ENCODE measurements around the gene EPHB1.

EPHB1 gene

DNA sequence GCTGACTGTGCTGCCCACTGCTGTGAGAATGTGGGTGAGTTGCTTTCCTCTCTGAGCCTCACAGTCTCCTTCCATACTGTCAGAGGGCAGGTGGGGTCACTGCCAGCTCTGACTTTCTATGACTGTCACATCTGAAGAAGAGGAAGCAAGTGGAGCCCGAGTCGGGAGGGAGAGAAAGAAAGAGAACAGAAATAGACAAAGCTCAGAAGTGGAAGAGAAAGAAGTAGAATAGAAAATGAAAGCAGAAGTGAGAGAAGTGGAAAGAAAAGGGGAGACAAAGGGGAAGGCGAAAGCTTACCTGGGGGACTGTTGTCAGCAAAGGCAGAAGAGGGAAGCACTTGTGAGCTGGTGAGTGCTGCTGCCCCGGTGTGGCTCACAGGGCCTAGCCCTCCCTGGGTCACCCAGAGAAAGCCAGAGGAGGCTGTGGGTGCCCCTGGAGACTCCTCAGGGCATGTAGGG lies 57.9 kb downstream of the EPHB1 start:
- DNase-seq: no peak

DNA sequence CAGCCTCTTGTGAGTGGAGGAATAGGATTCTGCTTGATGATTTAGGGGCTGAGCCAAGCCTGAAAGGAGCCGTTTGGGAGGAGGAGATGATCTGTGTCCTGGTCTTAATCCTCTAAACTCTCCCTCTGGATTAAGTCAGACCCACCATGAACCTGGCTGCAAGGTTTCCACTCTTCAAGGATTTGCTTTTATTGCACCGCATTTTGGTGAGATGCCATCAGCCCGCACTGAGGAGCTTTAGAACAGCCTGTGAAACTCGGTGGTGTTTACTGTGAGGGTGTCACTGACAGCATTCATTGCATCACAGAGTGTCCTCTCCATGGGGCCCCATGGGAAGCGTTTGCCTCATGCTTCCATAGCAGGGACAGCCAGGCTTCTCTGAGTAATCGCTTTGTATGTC lies 59.2 kb downstream of the EPHB1 start:
- DNase-seq: no peak

DNA sequence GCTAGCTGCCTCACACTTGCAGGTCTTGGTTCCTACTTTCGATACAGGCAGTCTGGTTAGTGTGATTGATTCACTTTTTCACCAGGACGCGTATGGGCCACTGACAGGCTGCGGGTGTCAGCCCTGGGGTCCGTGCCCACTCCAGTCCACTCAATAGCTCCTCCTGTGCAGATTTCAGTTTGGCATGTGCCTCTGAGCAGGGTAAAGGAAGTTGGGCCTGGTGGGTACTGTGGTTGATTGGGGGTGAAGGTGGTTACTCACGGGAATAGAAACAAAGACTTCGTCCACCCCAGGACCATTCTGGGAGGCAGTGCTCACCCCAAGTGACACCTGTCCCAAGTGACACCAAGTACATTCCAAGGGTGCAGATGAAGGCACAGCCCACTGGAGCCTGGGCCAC lies 62.3 kb downstream of the EPHB1 start:
- no peak for DNase-seq

DNA sequence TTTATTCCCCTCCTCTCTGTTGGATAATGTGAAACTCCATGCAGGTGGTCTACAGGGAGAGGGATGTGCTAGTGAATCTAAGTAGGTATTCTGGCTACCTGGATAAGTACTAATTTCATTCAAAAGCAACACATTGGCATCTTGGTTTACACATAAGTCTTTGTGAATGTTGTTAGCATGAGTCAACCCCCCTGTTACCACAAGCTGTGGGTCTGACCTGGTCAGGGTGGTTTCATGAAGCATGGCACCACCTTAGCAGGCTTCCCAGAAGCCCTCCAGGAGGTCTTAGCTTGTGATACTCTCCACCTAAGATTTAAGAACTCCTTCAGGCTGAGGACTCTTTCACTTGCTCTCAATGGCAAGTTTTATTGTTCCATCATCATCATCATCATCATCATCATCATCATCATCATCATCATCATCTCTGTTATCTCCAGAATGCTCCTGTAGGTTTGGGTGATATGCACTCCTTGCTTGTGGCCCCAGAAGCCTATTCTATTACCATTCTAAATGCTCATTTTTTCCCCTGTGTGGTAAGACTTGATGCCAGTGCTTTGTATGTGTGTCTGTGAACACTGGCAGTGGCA lies 62.8 kb downstream of the EPHB1 start:
- no peak for DNase-seq

DNA sequence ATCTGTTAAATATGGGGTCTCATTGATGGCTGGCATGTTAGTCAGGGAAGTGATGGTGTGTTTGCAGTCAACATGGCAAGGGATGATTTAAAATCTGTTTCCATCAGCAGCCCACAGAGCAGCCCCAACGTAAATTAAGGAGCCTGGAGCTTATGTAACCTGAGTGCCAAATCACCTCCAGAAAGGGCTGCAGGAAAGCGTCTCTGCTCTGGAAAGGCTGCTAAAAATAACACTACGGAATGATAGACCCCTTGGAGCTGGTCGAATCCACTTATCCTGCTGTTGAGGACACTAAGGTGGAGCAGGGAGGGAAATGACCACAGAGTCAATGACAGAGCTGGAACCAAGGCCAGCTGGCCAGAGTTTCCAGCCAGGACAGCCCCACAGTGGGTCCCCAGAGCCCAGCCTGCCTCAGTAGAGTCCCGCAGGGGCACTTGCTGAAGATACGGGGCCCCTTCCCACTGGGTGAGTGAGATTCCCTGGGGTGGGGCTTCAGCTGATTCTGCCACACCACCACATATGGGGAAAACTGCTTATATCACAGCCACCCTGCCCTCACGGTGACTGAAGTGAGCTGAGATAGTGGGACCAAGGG lies 63.5 kb downstream of the EPHB1 start:
- no peak for DNase-seq

DNA sequence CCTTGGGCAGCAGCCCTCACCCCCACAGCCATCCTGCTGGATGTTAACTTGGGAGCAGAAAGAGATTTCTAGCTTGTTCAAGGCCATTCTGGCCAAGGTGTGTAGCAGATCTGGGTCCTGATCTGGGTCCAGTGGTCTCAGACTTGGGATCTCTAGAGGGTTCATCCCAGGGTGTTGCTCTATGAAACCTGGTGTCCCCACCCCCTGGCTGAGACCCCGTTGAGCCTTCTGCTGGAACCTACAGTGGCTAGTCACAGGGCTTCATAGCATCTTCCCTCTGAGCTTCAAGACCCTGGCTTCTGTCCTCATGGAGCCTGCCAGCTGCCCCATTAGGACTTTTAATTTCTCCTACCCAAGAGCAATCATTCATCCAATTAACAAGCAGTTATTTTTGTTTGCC lies 64.3 kb downstream of the EPHB1 start:
- DNase-seq: no peak

DNA sequence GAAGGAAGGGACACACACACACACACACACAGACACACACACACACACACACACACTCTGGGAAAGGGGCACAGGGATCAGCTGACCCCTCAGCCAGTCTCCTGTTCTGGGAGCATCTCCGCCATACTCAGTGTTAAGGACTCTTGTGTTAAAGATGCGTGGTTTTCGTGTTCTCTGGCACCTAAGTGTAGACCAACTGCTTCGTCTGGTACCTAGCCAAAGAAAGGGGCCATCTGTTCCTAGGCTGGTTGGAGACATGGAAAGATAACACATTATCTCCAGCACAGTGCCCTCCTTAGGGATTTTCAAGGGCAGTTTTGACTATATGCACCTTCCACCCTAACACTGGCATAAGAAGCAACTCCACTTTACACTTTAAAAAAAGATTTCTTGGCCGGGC lies 65.1 kb downstream of the EPHB1 start:
- peak; percentile 59 for DNase-seq

DNA sequence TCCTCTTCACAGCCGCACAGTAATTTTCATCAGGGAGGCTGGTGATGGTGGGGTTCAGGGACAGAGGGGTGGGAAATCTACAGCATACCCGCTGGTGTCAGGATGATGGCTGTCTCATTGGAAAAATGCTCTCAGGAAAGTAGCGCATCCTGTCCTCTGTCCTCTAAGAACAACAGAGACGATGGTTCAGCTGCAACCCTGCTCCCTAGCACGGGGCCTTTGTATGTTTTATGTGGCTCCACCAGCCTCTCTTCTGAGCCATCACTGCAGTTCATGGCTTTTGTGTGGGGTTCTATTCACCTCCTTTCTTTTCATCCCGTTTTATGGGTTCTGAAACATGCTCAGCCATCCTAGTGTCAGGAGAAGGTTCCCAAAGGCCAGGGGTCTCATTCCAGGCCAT lies 68.9 kb downstream of the EPHB1 start:
- DNase-seq: no peak

DNA sequence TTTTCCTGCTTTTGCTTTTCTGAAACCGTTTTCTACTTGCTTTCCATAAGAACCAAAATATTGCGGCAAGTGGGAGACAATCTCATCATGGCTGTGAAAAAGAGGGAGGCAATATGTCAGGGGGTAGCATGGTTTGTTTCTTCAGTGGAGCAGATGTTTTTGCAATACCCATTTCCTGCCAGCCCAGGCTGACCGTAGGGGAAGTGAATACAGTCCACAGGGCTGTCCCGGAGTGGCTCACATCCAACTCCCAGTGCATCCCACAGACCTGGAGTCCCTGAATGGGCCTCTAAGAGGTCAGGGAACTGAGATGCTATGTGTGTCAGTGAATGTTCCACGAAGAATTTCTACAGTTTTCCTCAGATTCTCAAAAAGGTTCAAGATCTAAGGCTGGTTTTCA lies 69.6 kb downstream of the EPHB1 start:
- no peak for DNase-seq

DNA sequence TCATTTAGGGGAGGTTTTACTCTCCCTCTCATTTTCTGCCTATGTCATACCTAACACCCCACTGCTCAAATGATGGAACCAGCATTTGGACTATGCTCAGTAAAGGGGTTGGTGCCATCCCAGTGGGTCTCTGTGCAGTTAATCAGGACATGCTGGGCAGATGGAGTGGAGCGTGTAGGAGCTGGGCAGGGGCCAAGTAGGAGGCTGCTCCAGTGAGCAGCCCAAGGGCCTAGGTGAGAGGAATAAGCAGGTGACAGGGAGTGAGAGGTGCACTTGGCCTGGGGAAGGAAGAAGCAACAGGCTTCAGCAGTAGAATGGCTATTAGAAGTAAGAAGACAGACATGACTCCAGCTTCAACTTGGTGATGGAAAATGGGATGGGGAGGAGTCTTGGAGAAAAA lies 72.2 kb downstream of the EPHB1 start:
- no peak for DNase-seq

DNA sequence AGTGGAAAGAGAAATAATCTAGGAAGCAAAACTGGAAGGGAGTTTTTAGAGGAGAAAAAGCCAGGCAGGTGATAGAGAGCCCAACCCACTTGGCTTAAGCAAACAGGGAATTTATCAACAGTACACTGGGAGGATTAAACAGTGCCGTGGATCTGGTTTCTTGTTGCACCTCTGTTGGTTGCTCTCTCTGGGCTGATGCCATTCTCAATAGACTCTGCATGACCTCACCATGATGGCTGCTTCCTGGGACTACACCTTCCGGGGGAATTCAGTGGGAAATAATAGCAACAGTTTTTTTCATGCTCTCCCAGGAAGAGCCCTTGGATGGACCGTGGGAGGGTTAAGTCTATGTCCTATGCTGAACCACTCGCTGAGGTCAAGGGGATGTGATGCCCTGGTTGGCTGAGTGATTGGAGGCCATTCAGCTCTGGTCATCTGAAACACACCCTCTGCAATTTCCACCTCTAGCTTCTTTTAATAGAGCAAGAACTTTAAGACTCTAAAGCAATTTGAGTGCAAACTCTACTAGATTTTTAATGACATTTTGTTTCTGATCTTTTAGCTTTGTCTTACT lies 74.2 kb downstream of the EPHB1 start:
- no peak for DNase-seq

DNA sequence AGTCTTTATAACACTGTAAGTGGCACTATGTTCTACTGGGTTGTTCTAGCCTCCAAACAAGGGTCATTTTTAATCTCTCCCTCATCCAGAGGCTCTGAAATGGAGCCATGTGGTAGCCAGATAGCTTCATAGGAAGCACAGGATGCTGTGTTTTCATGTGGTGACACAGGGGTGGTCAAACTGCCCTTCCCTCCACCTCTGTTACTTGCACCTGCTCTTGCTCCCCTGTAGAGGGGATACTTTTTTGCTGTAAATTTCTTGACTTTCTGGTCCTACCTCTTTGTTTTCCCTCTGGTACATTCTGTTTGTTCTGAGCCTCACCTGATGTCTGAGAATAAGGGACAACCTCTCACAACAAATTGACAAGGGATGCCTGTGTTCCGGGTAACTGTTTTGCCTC lies 76.8 kb downstream of the EPHB1 start:
- no peak for DNase-seq

DNA sequence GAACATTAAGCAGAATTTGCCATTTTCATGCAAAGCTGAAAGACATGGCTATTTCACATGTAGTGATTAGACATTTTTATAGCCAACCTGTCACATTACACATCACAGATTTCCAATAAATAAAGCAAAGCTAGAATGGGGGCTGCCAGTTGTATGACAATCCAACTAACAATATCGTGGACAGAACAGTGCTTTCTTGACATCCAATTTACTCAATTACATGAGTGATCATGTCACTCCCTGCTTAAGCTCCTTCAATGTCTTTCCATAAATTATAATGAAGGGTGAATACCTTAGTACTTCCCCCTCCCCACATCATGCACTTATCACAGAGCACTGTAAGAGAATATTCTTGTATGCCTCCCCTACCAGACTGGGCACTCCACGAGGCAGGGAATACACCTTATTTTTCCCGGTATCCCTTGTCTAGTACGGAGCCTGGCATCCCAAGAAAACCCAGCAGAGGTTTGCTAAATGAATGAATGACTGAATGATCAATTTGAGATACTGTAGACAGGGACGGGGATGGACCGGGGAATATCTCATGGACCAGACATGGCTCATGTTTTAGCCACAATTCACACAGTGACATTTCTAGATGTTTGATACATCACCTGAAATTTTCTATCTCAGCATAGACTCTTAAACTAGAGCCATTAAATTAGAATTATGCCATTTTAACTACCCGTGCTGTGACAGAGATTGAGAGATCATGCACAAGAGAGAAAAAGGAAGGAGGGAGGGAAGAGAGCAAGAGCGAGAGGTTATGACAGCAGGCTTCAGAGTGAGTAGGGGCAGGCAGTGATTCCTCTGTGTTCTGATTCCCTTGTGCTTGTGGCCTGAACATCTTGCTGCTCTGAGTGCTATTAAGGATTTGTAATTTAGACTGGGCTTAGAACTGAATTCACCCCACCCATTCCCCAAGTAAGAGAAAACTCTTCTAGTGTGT lies 77.7 kb downstream of the EPHB1 start:
- DNase-seq: no peak

DNA sequence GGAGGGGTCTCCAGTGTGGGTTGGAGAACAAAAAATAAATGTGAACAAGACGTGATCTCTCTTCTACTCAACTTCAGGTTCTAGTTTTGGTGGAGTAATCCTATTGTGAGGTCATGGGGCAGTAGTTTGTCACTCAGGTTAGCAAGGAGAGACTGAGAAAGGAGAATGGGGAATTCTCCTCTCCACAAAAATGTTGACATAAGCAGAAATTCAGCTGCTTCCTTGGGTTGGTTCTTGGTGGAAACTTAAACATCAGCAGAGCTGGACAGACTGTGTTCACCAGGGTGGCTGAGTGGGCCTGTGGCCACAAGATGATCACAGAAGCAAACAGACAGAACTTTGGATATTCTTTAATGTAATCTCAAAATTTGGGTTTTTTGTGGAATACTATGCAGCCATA lies 78.7 kb downstream of the EPHB1 start:
- no peak for DNase-seq

DNA sequence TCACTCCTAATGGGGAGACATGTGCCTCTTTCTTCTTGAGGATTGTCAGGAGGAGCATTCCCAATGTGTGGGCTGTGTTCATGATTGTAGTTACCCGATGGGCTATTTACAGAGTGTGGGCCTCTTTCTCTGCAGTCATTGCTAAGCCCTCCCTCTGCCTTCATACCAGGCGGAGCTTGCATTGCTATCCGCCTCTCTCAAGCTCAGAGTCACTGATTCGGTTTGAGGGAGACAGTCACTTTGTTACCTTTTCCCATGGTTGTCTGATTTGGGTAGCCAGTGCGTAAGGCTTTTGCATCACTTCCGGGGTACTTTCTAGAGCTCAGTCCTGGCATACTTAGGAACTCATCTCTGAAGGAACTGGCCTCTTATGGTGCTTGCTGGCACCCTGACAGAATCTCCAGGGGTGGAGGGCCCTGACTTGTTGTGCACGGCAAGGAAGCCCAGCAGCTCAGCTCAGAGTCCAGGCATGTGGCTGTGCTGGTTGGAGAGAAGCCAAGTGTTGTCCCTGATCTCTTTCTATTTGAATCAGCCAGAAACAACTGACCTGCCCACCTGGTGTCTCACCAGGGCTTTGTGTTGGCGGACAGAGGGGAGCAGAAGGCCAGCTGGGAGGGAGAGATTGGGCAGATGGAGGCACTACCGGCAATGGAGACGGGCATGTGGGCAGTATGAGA lies 79.8 kb downstream of the EPHB1 start:
- DNase-seq: peak; percentile 86

DNA sequence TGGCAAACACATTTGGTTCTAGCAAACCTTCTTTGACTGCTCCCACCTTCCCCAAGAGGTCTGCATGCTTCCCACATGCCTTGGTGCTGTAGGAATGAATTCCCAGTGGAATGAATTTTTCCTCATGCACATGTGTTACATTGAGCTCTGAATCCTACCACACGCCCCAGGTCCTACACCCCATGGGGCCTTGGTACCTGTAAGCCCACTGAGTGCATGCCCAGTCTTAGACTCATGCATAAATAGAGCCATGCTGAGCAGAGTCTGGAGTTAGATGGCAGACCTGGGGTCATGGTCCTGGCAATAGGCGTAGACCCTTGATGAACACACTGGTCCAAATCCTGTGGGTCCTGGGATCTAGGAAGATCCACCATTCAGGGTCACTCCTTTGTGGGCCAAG lies 81.8 kb downstream of the EPHB1 start:
- no peak for DNase-seq

DNA sequence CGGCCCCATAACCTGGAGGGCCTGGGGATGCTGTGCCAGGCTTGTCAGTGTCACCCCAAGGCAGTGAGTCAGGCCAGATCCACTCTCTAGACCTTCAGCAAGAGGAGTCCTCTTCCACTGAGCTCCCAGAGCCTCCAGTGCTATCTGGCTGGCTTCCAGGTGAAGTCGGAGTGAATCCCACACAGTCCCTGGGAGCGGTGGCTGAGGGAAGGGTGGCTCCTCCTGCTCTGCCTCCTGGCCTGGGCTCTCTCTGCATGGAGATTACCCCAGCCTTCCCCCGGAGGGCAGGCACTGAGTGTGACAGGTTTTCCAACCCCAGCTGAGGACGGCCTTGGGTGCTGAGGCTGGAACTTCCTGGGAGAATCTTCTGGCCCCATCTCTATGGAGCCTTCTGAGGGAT lies 82.7 kb downstream of the EPHB1 start:
- no peak for DNase-seq

DNA sequence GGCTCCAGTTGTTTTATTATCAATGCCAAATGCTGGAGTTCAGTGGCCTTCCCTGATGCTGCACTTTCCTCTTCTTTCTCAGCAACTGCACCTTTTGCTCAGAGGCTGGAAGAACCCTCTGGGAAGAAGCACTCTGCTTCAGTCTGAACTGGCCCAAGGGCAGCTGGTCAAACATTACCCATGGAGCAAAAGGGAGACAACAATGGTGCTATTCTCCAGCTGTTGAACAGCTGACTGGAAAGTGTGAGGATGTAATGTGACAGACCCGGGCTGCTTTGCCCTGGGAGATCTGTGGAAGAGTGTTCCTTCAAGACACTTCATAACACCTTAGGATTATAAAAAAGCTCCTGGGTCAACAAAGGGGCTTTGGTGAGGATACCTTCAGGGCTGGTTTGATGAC lies 84.9 kb downstream of the EPHB1 start:
- DNase-seq: no peak

DNA sequence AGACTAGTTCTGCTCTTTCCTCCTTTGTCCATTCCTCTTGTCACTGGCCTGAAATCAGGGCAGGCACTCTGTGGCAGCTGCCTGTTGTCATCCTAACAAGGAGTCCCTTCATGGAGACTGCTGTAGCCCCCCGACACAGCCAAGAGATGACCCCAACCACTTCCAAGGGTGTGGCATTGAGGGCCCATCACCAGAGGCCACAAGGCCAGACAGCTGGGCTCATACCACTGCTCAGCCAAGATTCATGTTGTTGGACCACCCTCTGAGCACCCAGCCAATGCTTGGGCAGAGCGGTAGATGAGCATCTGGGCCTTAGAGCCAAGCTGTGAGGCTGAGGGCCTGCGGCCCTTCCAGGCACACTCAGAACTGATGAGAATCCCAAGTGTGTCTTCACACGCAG lies 85.4 kb downstream of the EPHB1 start:
- no peak for DNase-seq

DNA sequence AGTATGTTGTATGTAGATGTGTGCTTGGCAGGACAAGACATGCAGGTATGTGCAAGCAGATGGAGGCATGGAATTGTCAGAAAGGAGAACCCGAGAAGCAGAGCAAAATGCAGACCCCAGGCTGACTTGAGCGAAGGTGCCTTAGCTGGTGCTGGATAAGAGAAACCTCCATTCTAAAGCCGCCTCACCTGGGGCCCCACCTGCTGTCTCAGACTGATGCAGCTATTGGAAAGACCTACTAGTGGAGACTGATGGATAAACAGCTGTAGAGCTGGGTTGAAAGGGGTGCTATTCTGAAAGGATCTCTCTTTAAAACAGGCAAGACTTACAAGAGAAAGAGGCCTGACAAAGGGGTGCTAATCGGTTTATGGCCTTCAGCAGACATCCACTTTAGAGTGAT lies 86.2 kb downstream of the EPHB1 start:
- DNase-seq: no peak

DNA sequence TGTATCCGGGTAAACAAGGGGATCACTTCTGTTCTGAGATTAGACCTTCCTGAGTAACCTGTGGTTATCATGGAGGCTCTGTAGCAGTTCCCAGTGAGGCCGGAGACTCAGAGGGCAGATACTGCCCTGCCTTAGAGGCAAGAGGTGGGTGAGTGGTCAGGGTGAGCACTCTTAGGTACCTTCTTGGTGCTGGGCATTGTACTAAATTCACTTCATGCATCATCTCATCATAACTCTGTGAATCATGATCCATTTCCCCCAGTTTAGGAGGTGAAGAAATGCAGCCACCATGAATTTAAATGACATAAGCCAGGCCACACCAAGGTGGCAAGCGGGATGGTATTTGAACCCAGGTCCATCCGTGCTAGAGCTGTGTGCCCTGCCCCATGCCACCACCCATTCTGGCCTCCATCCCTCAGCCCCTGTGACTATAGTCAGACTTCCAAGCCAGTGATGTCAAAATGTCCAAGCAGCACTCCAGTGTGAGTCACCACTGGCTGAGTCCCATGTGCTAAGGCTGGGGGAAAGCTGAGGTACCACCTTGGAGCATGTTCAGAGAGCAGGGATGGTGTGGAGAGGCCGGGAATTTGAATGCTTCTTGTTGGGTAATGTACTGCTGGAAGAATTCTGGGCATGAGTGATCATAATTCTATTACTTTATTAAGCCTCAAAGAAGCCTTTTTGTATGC lies 88.8 kb downstream of the EPHB1 start:
- DNase-seq: no peak

DNA sequence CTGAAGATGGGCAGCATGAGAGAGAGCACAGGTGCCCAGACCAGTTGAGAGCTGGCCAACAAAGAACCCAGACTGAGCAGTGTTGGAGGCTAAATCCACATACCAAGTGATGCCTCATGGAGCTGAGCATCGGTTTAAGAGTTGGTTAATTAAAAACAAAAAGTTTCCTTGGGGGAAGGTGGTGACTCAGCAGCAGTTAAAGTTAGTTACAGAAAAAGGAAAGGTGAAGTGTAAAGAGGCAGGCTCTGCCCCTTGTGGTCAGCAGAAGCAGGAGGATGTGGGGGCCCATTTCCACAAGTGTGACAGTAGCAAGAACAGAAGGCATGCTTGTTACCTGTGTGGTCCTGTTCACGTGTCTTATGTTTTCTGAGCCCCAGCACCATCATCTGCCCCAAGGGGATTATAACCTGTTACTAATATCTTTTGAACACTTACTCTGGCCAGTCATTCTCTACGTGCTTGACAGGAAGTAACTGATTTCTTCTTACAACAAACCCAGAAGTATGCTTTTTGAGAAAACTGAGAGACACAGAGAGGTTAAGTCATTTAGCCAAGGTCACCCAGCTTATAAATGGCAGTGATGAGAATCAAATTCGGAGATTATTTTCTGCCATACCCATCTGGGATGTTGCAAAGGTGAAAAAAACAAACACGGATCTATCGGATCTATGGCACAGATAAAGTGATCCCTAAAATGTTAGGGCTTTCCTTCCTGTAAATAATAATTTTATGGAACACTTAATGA lies 91.0 kb downstream of the EPHB1 start:
- DNase-seq: no peak
